Upper lobe of left lung (tissue), 6 donors: Measurements from ENCODE around the gene NAALADL1. TPM values are rescaled to one million over a fixed set of nuclear protein-coding genes. Genes with fewer than 3 reads are reported as not detected.
A peak's percentile ranks its signal among the peaks of the same experiment; 100 is the strongest.

ENCODE experiments used
- ATAC-seq, 2 donors: fragments of 200-7000 bp; cut with Tn5 transposase; one replicate each; pipeline ENCODE4 v1.9.1; 2022; ENCODE audit warnings: mild to moderate bottlenecking in 2 of 2, moderate library complexity in 2 of 2; ENCODE audit not compliant: low FRiP score in 2 of 2
- DNase-seq, 2 donors: peaks; one replicate each; pipeline ENCODE4 v3.0.0-alpha.2; 2019 to 2020
- H3K27ac ChIP-seq, 4 donors: fragments of 200-600 bp; sonication (generic); one replicate each; pipeline ENCODE4 v1.5.1; 2016 to 2019
- H3K27me3 ChIP-seq, 4 donors: fragments of 200-600 bp; sonication (generic); one replicate each; pipeline ENCODE4 v1.5.1; 2017 to 2019
- H3K36me3 ChIP-seq, 4 donors: fragments of 200-600 bp; sonication (generic); one replicate each; pipeline ENCODE4 v1.5.1; 2016 to 2019
- H3K4me1 ChIP-seq, 4 donors: fragments of 200-600 bp; sonication (generic); one replicate each; pipeline ENCODE4 v1.5.1; 2018 to 2019
- H3K4me3 ChIP-seq, 4 donors: fragments of 200-600 bp; sonication (generic); one replicate each; pipeline ENCODE4 v1.5.1; 2017 to 2019; ENCODE audit warnings: mild to moderate bottlenecking in 2 of 4, moderate library complexity in 1 of 4
- H3K9me3 ChIP-seq, 4 donors: fragments of 200-600 bp; sonication (generic); one replicate each; pipeline ENCODE4 v1.5.1; 2018 to 2019
- CTCF ChIP-seq, 6 experiments: fragments of 450-650 bp in 4 of 6; fragments of 200-600 bp in 2 of 6; sonication (generic) in 2 of 6; IDR thresholded peaks; one replicate each; pipeline ENCODE4 v1.5.1; 2016 to 2019; ENCODE audit warnings: antibody characterized with exemption in 6 of 6
- EP300 ChIP-seq, 4 donors: sonication (generic); formaldehyde crosslinking; IDR thresholded peaks; one replicate each; pipeline ENCODE4 v1.5.1; 2017; ENCODE audit warnings: antibody characterized with exemption in 4 of 4, control low read depth in 2 of 4
- POLR2A ChIP-seq, 4 donors: fragments of 450-650 bp; IDR thresholded peaks; one replicate each; pipeline ENCODE4 v1.5.1; 2016 to 2017; ENCODE audit warnings: antibody characterized with exemption in 4 of 4, mild to moderate bottlenecking in 2 of 4
- POLR2AphosphoS5 ChIP-seq, 2 donors: sonication (generic); formaldehyde crosslinking; IDR thresholded peaks; one replicate each; pipeline ENCODE4 v1.5.1; 2017; ENCODE audit warnings: antibody characterized with exemption in 2 of 2
- WGBS, 2 donors: methylation state at CpG; one replicate each; pipeline ENCODE4 v1.1.5; 2017 to 2018; 5-methylcytosine and 5-hydroxymethylcytosine counted together
- total RNA-seq, 6 donors: library from RNA; depleted of rRNA in 4 of 6; stranded (reverse); fragments of >200 nt in 4 of 6; gene quantifications; one replicate each; pipeline versions ENCODE4 v1.1.0 to v1.2.1, GENCODE V29; 2016 to 2021
- donor health status: DM: no; HTN: no; CAD: no; lungs with moderate emphysema.
- donor health status: DM: no; HTN: yes; CAD: no; lungs with severe emphysema.

The NAALADL1 gene
- total RNA-seq, 6 donors from 2014 or later, result 5.9 to 27.2 (median 9.1) TPM

GRCh38 chr11:65078151-65078550, 19.8 kb upstream of the NAALADL1 start:
- peak in 1 of 2 donors; percentile 52 for DNase-seq
- Histone ChIP-seq H3K4me1 (peaks cover 0 to 2% (median under 1%) of the 10 kb centered on the region in 4 donors), H3K27me3 (no peaks in the 10 kb centered on the region), H3K27ac (no peak overlapping the region), H3K9me3 (no peaks in the 10 kb centered on the region), H3K36me3 (no peaks in the 10 kb centered on the region), H3K4me3 (no peak overlapping the region)
- TF ChIP-seq POLR2AphosphoS5 (IDR thresholded peaks at IDR 0.05) (no peak), EP300 (IDR thresholded peaks at IDR 0.05) (no peak), CTCF (IDR thresholded peaks at IDR 0.05) (peak; percentile 59 to 80 (median 64)), POLR2A (IDR thresholded peaks at IDR 0.05) (no peak)
- WGBS, 2 donors, result 63 to 83% methylated on average over 1 to 3 of the region's 3 CpGs
- ATAC-seq, result peak; percentile 63 to 79

GRCh38 chr11:65077451-65077850, 19.1 kb upstream of the NAALADL1 start:
- no peak for TF ChIP-seq POLR2AphosphoS5 (IDR thresholded peaks at IDR 0.05)
- no peak for TF ChIP-seq EP300 (IDR thresholded peaks at IDR 0.05)
- TF ChIP-seq POLR2A (IDR thresholded peaks at IDR 0.05), result no peak
- no peak for TF ChIP-seq CTCF (IDR thresholded peaks at IDR 0.05)
- Histone ChIP-seq H3K4me1 (no peaks in the 10 kb centered on the region), H3K36me3 (no peaks in the 10 kb centered on the region), H3K9me3 (no peaks in the 10 kb centered on the region), H3K4me3 (no peak overlapping the region), H3K27ac (no peak overlapping the region), H3K27me3 (no peaks in the 10 kb centered on the region)
- no peak for ATAC-seq
- WGBS, 2 donors, result 71 to 80% methylated on average over 4 of the region's 4 CpGs
- no peak for DNase-seq

- 78 to 86% methylated on average over 1 of the region's 1 CpG for WGBS, 2 donors
- TF ChIP-seq CTCF (IDR thresholded peaks at IDR 0.05) (no peak), POLR2A (IDR thresholded peaks at IDR 0.05) (no peak), POLR2AphosphoS5 (IDR thresholded peaks at IDR 0.05) (no peak), EP300 (IDR thresholded peaks at IDR 0.05) (no peak)
Observed at GRCh38 chr11:65072631-65072966, 14.2 kb upstream of the NAALADL1 start.

GRCh38 chr11:65071907-65072630, 13.7 kb upstream of the NAALADL1 start:
- H3K9me3 ChIP-seq, result no peaks in the 10 kb centered on the region
- ATAC-seq, result no peak
- H3K4me1 ChIP-seq, result no peaks in the 10 kb centered on the region
- no peak for DNase-seq
- no peak overlapping the region for H3K4me3 ChIP-seq
- no peaks in the 10 kb centered on the region for H3K36me3 ChIP-seq
- H3K27me3 ChIP-seq, result no peaks in the 10 kb centered on the region
- WGBS, 2 donors, result 67 to 83% methylated on average over 3 to 4 of the region's 4 CpGs
- TF ChIP-seq POLR2AphosphoS5 (IDR thresholded peaks at IDR 0.05) (no peak), CTCF (IDR thresholded peaks at IDR 0.05) (no peak), POLR2A (IDR thresholded peaks at IDR 0.05) (no peak), EP300 (IDR thresholded peaks at IDR 0.05) (no peak)
- H3K27ac ChIP-seq, result no peak overlapping the region

More at GRCh38 chr11:65072631-65072966, 14.2 kb upstream of the NAALADL1 start:
- no peaks in the 10 kb centered on the region for H3K9me3 ChIP-seq
- H3K27me3 ChIP-seq, result no peaks in the 10 kb centered on the region
- no peak for DNase-seq
- no peak for ATAC-seq
- H3K4me1 ChIP-seq, result no peaks in the 10 kb centered on the region
- no peak overlapping the region for H3K4me3 ChIP-seq
- H3K27ac ChIP-seq, result no peak overlapping the region
- H3K36me3 ChIP-seq, result no peaks in the 10 kb centered on the region

GRCh38 chr11:65069217-65069616, 10.9 kb upstream of the NAALADL1 start:
- no peaks in the 10 kb centered on the region for H3K27me3 ChIP-seq
- no peak for ATAC-seq
- TF ChIP-seq EP300 (IDR thresholded peaks at IDR 0.05), result no peak
- no peak for TF ChIP-seq CTCF (IDR thresholded peaks at IDR 0.05)
- no peak for TF ChIP-seq POLR2A (IDR thresholded peaks at IDR 0.05)
- no peak for TF ChIP-seq POLR2AphosphoS5 (IDR thresholded peaks at IDR 0.05)
- no peaks in the 10 kb centered on the region for H3K9me3 ChIP-seq
- no peak overlapping the region for H3K4me3 ChIP-seq
- DNase-seq, result no peak
- 37 to 39% methylated on average over 9 of the region's 9 CpGs for WGBS, 2 donors
- H3K4me1 ChIP-seq, result no peaks in the 10 kb centered on the region
- H3K36me3 ChIP-seq, result no peaks in the 10 kb centered on the region
- H3K27ac ChIP-seq, result no peak overlapping the region
